Uterus (tissue), 4 donors: Measurements from ENCODE around the gene C4orf36. TPM values are rescaled to one million over a fixed set of nuclear protein-coding genes. Genes with fewer than 3 reads are reported as not detected.

Experiments
- DNase-seq, 2 donors: peaks; one replicate each; pipeline ENCODE4 v3.0.0-alpha.2; 2019 to 2020
- H3K27ac ChIP-seq, 2 donors: fragments of 200-600 bp; sonication (generic); 1 replicate in 1 of 2; 2 replicates in 1 of 2; pipeline ENCODE4 v1.5.1; 2016 to 2018
- H3K27me3 ChIP-seq, 2 donors: fragments of 200-600 bp; sonication (generic); one replicate each; pipeline ENCODE4 v1.5.1; 2018 to 2019; ENCODE audit warnings: control low read depth in 1 of 2
- H3K36me3 ChIP-seq, 2 donors: fragments of 200-600 bp; sonication (generic); one replicate each; pipeline ENCODE4 v1.5.1; 2019; ENCODE audit warnings: control low read depth in 1 of 2
- H3K4me1 ChIP-seq, 2 donors: fragments of 200-600 bp; sonication (generic); one replicate each; pipeline ENCODE4 v1.5.1; 2018 to 2019; ENCODE audit warnings: control low read depth in 1 of 2
- H3K4me3 ChIP-seq, 2 donors: fragments of 200-600 bp; sonication (generic); 1 replicate in 1 of 2; 2 replicates in 1 of 2; pipeline ENCODE4 v1.5.1; 2018 to 2019; ENCODE audit warnings: mild to moderate bottlenecking in 1 of 2
- H3K9me3 ChIP-seq, 2 donors: fragments of 200-600 bp; sonication (generic); one replicate each; pipeline ENCODE4 v1.5.1; 2019; ENCODE audit warnings: control low read depth in 1 of 2
- CTCF ChIP-seq, 4 experiments: fragments of 200-600 bp in 2 of 4; fragments of 450-650 bp in 2 of 4; sonication (generic) in 2 of 4; IDR thresholded peaks; one replicate each; pipeline ENCODE4 v1.5.1; 2016 to 2019; ENCODE audit warnings: antibody characterized with exemption in 4 of 4, mild to moderate bottlenecking in 2 of 4, moderate library complexity in 1 of 4
- POLR2A ChIP-seq, 2 donors: fragments of 450-650 bp; IDR thresholded peaks; one replicate each; pipeline ENCODE4 v1.6.1; 2016; ENCODE audit warnings: antibody characterized with exemption in 2 of 2, mild to moderate bottlenecking in 1 of 2, moderate library complexity in 1 of 2
- intact Hi-C: fragments of 100-400 bp; cut with DNase I; formaldehyde crosslinking; loops from one replicate; pipeline ENCODE4 v1.15.1; 2023; ENCODE audit warnings: low total_unique reads
- total RNA-seq, 4 donors: library from RNA; depleted of rRNA in 3 of 4; stranded (reverse); fragments of >200 nt in 3 of 4; gene quantifications; one replicate each; pipeline versions ENCODE4 v1.1.0 to v1.2.4, GENCODE V29; 2014 to 2023
- donor health status: DM: yes; HTN: yes; CAD: no.

Gene C4orf36
- total RNA-seq, 4 donors from 2014 or later: 0.91 to 4.8 TPM; not detected in 2

- TF ChIP-seq POLR2A (IDR thresholded peaks at IDR 0.05) (no peak), CTCF (IDR thresholded peaks at IDR 0.05) (no peak)
- H3K4me1 ChIP-seq: no peaks in the 10 kb centered on the region
- no peak overlapping the region for H3K4me3 ChIP-seq
- no peaks in the 10 kb centered on the region for H3K27me3 ChIP-seq
- DNase-seq: no peak
- no peaks in the 10 kb centered on the region for H3K9me3 ChIP-seq
- no peaks in the 10 kb centered on the region for H3K36me3 ChIP-seq
- H3K27ac ChIP-seq: peak overlapping the region; percentile 17 to 46
- intact Hi-C loops: no loop called here
These were observed 54.3 kb downstream of the C4orf36 start for GRCh38 chr4:86837691-86838503.

GRCh38 chr4:86835677-86836076, 56.5 kb downstream of the C4orf36 start:
- H3K27ac ChIP-seq: no peak overlapping the region
- H3K36me3 ChIP-seq: no peaks in the 10 kb centered on the region
- H3K27me3 ChIP-seq: no peaks in the 10 kb centered on the region
- intact Hi-C loops: no loop called here
- H3K4me1 ChIP-seq: no peaks in the 10 kb centered on the region
- no peak overlapping the region for H3K4me3 ChIP-seq
- no peaks in the 10 kb centered on the region for H3K9me3 ChIP-seq
- DNase-seq: no peak
- TF ChIP-seq POLR2A (IDR thresholded peaks at IDR 0.05) (no peak), CTCF (IDR thresholded peaks at IDR 0.05) (no peak)

GRCh38 chr4:86834901-86835300, 57.3 kb downstream of the C4orf36 start:
- TF ChIP-seq CTCF (IDR thresholded peaks at IDR 0.05) (no peak), POLR2A (IDR thresholded peaks at IDR 0.05) (no peak)
- H3K27ac ChIP-seq: no peak overlapping the region
- intact Hi-C loops: no loop called here

GRCh38 chr4:86833615-86834014, 58.6 kb downstream of the C4orf36 start:
- no peaks in the 10 kb centered on the region for H3K36me3 ChIP-seq
- H3K9me3 ChIP-seq: no peaks in the 10 kb centered on the region
- DNase-seq: no peak
- H3K4me1 ChIP-seq: no peaks in the 10 kb centered on the region
- H3K27ac ChIP-seq: no peak overlapping the region
- TF ChIP-seq POLR2A (IDR thresholded peaks at IDR 0.05) (no peak), CTCF (IDR thresholded peaks at IDR 0.05) (no peak)
- no peak overlapping the region for H3K4me3 ChIP-seq
- H3K27me3 ChIP-seq: no peaks in the 10 kb centered on the region
- intact Hi-C loops: no loop called here

More at GRCh38 chr4:86834901-86835300, 57.3 kb downstream of the C4orf36 start:
- H3K4me3 ChIP-seq: no peak overlapping the region
- H3K27me3 ChIP-seq: no peaks in the 10 kb centered on the region
- no peak for DNase-seq
- no peaks in the 10 kb centered on the region for H3K9me3 ChIP-seq
- H3K4me1 ChIP-seq: no peaks in the 10 kb centered on the region
- no peaks in the 10 kb centered on the region for H3K36me3 ChIP-seq

- no peaks in the 10 kb centered on the region for H3K9me3 ChIP-seq
- no peaks in the 10 kb centered on the region for H3K27me3 ChIP-seq
- no peak for TF ChIP-seq POLR2A (IDR thresholded peaks at IDR 0.05)
- TF ChIP-seq CTCF (IDR thresholded peaks at IDR 0.05): no peak
- H3K4me1 ChIP-seq: no peaks in the 10 kb centered on the region
- no peak overlapping the region for H3K4me3 ChIP-seq
- no peaks in the 10 kb centered on the region for H3K36me3 ChIP-seq
- peak; percentile 47 to 51 for DNase-seq
- peak overlapping the region; percentile 34 to 65 for H3K27ac ChIP-seq
- intact Hi-C loops: no loop called here
These were observed 60.7 kb downstream of the C4orf36 start for GRCh38 chr4:86831262-86832130.
